Astrocyte of the cerebellum (primary cell): ENCODE measurements around the gene RCE1.

ENCODE experiments used
- DNase-seq: peaks from one replicate; pipeline ENCODE4 v3.0.0-alpha.2; 2011; ENCODE audit warnings: low read depth
- H3K4me3 ChIP-seq: 2 replicates; pipeline ENCODE4 v1.5.1; 2011; ENCODE audit warnings: mild to moderate bottlenecking, low read depth, low read length, moderate library complexity
- in situ Hi-C: cut with HindIII; loops from 2 replicates; pipeline ENCODE4 v1.10.0; 2017; ENCODE audit warnings: low sequenced_read_pairs
- TF ChIP-seq, protein P1 (sequence below): IDR thresholded peaks from 2 replicates; pipeline ENCODE4 v1.5.1; 2012; ENCODE audit warnings: low read length, low read depth, moderate library complexity, mild to moderate bottlenecking; ENCODE audit errors: missing control alignments

The RCE1 gene

DNA sequence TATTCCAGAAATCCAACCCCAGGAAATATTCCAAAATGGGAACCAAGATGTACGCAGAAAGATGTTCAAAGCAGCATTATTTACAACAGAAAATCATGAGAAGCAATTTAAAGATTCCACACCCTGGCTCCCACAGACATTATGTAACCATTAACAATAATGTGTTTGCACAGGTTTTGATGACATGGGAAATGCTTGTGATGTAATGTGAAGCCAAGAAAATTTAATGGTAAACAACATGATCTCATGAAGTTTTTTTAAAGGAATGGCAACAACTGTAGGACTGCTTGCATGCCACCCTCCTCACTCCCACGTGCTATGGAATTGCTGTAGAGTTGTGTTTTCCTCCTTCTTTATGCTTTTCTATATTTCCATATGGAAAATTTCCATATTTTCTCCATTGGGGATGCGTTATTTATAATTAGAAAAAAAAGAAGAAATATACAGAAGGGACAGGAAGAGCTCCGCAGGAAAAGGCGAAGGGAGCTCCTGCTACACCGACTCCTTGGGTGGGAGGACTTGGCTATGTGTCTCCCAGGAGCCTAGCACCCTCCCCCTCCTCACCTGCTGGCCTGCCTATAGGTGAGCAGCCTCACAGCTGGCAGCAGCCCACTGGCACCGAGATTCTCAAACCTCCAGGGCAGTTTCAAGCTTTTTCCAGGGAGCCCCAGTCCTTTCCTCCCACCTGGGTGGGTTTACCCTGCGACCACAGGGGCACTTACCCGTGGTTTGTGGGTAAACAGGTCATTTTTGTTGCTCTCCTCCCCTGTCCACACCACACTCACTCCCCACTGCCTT, 34.5 kb downstream of the RCE1 start:
- no peak for DNase-seq
- no peak overlapping the region for H3K4me3 ChIP-seq
- TF ChIP-seq, protein P1, sequence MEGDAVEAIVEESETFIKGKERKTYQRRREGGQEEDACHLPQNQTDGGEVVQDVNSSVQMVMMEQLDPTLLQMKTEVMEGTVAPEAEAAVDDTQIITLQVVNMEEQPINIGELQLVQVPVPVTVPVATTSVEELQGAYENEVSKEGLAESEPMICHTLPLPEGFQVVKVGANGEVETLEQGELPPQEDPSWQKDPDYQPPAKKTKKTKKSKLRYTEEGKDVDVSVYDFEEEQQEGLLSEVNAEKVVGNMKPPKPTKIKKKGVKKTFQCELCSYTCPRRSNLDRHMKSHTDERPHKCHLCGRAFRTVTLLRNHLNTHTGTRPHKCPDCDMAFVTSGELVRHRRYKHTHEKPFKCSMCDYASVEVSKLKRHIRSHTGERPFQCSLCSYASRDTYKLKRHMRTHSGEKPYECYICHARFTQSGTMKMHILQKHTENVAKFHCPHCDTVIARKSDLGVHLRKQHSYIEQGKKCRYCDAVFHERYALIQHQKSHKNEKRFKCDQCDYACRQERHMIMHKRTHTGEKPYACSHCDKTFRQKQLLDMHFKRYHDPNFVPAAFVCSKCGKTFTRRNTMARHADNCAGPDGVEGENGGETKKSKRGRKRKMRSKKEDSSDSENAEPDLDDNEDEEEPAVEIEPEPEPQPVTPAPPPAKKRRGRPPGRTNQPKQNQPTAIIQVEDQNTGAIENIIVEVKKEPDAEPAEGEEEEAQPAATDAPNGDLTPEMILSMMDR = no peak
- in situ Hi-C loops = no loop called here

DNA sequence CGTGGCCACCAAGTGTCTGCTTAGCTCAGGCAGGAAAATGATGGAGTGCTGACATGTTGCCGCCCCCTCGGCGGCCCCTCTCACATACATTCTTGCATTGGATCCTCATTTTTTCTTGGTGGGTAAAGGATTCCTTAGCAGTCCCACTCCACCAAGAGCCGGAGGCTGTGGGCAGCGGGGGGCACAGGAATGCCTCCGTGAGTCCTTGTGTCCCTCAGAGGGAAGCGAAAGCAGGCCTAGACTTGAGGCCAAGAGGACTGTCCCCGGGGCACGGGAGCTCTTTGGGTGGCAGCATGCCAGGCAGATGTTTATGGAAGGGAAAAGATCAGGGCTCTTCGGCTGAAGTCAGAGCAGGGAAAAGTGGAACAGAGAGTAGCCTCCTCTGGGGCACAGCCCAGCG, 35.2 kb downstream of the RCE1 start:
- no peak for DNase-seq
- H3K4me3 ChIP-seq = no peak overlapping the region
- in situ Hi-C loops = no loop called here
- TF ChIP-seq, protein P1 = no peak

DNA sequence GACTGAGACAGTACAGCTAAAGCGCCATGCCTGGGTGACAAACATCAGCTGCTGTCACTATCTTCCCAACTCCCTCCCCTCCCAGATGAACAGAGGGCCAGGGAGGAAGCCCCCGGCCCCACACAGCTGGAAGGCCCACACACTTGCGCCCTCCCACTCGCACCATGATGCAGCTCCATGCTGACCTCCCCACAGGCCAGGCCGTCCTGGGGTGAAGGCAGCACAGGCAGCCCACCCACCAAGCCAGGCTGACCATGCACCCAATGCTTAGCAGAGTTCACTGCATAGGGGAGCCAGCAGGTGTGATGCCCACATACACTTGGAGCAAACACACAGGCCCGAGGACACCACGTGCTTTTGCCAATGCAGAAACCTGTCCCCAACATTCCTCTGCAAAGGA, 35.8 kb downstream of the RCE1 start:
- TF ChIP-seq, protein P1 = no peak
- no peak overlapping the region for H3K4me3 ChIP-seq
- no peak for DNase-seq
- in situ Hi-C loops = no loop called here

DNA sequence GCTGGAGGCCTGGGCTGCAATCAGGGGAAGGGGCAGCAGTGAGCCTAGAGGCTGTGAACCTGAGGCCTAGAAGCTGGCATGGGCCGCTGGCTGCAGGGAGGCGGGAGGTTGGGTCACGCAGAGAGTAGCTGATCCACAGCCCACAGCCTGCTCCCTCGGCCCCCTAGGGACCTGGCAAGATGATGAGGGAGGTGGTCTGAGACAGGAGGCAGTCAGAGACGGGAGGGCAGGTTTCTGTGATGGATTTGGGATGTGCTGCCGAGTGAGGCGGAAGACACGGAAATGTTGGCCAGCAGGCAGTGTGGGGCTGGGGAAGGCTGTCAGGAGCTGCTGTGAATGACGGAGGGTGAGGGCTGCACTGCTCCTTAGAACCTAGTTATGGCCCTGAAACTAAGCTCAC, 36.3 kb downstream of the RCE1 start:
- no peak for DNase-seq
- TF ChIP-seq, protein P1 = no peak
- in situ Hi-C loops = no loop called here
- H3K4me3 ChIP-seq = no peak overlapping the region

DNA sequence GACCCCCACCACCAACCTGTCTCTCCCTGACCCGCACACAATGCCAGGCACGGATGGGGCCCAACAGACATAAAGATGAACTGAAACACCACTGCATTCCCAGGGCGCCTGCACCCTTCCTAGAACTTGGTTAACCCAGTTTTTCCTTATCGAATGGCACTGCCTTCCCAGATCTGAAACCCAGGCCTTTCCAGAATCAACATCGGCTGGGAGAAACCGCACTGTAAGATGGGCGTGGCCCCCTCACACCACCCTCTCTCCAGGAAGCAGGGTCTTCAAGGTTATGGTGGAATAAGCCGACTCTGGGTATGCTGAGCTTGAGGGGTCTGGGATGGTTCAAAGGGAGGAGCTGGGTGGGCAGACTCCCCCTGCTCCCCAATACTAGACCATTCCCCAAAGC, 36.8 kb downstream of the RCE1 start:
- in situ Hi-C loops = loop anchor here (10.0 kb wide), 1 partner anchor 175 kb away; no protein-coding TSS in a partner anchor
- DNase-seq = no peak
- TF ChIP-seq, protein P1 = no peak
- no peak overlapping the region for H3K4me3 ChIP-seq

DNA sequence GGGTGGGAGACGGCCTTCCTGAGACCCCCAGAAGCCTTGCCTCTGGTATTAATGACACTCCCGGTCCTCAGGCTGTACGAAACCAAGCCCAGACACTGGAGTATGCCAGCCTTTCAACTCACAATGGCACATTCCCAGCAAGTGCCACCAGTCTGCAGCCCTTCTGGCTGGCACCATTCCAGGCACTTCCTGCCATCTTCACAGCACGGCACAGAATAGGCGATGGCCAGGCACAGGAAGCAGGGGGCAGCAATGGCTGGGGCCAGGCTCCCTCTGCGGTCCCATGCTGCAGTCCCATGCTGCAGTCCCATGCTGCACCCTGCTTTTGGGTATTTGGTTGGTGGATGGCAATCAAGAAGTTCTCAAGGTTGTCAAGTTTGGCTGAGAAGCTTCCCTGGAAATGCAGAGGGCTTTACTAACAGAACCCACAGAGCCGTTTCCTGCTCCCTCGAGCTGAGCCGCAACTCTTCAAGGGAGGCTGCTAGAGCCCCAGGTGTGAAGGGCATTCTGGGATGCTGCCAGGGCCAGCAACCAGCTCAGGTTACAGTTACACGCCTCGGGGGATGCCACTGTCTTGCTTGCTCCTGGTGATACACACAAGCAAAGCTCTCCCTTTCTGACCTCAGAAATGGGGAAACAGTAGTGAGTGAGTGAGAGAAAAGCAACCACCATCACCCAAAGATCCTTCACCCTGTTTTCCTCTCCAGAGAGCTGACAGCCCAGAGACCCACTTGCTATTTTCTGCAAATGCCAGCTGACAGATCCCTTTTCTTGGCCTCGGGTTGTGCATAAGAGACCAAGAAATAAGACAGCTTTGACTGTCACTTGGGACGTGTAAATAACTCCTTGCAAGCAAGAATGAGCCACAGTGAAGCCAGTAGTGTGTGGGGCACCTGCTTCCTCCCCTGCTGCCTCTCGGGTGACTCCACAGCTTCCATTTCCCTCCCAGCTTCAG, 37.5 kb downstream of the RCE1 start:
- no peak overlapping the region for H3K4me3 ChIP-seq
- no peak for DNase-seq
- TF ChIP-seq, protein P1 = no peak
- in situ Hi-C loops = loop anchor here (10.0 kb wide), 1 partner anchor 176 kb away; no protein-coding TSS in a partner anchor
